NCI-H1105 (cell line): Measurements from ENCODE around the gene TENM3.

Experiments
- DNase-seq: peaks from one replicate; lab custom pipeline; 2025; lab: John Stamatoyannopoulos, UW

Gene TENM3

DNA sequence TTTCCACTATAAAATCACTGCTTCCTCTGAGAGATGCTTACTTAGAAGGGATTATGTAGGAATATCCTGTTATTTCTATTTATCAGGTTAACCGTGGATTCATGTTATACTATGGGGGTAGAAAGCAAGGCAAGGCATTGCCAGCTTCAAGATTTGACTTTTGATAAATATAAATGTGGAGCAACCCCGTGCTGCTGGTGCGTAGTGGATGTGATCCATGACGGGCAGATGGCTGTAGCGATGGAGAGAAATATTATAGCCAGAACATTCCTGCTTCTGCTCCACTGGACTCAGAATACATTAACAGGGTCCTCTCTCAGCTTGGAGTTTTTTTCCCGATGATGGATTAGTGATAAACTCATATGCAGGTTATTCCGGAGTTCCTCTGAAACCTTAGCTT is 157.6 kb downstream of the TENM3 start:
- no peak for DNase-seq

DNA sequence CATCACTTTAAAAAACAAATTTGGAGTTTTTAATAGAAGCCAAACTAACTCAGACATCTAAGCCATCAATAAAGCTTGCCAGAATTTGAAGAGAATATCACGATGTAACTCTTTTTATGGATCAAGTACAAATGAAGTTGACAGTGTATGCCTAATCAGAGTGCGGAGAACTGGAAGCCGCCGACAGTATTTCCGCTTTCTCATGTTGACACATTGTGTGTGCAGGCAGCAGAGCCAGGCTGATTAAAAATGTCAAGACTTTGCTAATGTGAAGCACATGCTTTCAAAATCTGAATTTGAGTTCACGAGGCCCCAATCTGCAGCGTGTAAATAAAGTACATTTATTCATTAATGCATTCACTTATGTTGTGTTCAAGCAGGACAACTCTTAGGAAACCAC is 161.2 kb downstream of the TENM3 start:
- no peak for DNase-seq

DNA sequence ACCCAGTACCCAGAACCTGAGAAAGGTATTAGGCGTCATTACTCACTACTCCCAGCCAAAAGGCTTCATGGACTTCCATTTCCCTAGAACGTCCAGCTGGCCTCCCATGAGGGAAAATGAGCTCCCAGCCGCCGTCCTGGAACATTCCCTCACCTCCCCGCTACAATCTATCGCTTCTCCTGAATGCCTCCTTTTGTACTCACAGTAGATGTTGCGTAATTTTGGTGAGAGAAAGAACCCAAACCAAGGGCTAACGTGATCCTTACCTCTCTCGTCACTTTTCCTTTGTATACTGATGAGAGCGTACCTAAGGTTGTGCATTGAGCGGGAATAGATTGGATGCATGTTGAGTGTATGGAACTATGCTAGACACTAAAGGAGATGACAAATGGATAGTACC is 161.9 kb downstream of the TENM3 start:
- no peak for DNase-seq

DNA sequence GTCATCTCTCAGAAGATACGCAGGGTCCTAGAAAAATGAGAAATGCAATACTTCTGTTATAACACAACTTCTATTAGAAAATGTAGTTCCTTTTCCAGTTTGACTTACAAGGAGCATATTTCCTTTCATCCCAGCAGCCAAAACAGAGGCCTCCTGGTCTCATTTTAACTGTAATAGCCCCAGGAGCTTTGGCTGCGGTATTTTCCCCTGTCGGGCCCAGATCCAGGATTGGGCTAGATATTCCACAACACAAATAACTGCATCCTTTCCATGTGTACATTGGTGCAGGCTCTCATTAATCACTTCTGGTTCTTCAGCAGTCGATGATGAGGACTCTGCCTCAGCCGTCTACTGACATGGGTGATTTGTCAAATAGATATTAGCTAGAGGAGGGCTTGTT is 166.1 kb downstream of the TENM3 start:
- DNase-seq = no peak

DNA sequence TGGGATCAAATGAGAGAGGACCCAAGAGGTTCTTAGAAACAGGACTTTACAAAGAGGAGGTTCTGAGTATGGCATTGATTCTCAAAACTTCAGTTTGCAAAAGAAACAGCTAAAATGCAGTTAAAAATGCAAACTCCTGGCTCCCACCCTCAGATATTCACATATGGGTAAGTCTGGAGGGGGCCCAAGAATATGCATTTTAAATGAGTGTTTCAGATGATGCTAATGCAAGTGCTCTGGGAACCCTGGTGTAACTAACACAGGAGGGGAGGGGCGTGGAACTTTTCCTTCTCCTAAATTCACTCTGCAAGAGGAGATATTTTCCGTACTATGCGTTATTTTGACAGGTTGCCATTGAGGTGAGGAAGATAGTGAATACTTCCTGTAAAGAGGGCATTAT is 168.2 kb downstream of the TENM3 start:
- no peak for DNase-seq

DNA sequence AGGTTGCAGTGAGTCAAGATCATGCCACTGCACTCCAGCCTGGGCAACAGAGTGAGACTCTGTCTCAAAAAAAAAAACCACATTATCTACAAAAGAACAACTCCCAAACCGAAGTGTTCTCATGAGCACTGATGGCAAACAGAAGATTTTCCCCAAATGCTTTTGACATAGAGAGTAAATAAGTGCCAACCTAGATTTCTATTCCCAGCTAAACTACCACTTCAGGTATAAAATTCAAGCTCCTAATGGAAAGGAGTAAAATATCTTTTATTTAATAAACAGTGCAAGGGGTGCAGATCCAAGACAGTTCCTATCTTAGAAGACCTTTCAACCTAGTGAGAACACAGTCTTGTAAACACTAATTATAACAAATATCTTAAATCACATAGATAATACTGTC is 170.3 kb downstream of the TENM3 start:
- no peak for DNase-seq

DNA sequence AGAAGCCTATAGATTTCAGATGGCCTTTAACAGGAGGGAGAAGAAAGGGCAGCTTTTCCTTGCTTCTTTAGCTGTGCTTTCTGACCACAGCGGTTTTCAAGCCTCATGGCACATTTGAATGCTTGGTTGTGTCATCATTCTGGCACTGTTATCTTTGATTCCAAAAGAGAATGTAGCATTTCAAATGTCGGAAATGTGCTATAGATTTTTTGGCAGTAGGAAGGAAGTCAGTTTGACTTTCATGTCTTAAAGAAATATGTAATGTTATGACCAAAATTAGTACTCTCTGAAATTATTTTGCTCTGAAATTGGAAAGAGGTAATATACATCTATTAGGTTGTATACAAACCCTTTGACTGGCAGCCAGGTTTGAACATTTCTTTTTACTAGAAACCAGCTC is 171.9 kb downstream of the TENM3 start:
- no peak for DNase-seq

DNA sequence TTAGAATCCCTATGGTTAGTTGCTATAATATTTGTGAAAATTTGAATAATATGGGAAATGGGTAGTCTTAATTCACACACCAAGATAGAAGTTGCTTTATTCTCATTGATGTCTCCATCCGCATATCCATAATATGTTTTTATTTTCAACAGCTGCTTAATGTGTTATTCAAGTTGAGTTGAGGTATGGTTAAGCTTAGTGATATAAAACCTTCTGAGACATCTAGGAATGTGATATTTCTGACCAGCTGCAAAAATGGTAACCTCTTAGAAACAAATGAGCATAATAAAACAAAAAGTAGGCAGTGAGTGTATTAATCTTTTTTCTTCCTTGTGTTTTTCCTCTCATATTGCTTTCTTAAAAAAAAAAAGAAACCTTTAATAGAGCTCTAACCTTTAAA is 172.9 kb downstream of the TENM3 start:
- DNase-seq = no peak

DNA sequence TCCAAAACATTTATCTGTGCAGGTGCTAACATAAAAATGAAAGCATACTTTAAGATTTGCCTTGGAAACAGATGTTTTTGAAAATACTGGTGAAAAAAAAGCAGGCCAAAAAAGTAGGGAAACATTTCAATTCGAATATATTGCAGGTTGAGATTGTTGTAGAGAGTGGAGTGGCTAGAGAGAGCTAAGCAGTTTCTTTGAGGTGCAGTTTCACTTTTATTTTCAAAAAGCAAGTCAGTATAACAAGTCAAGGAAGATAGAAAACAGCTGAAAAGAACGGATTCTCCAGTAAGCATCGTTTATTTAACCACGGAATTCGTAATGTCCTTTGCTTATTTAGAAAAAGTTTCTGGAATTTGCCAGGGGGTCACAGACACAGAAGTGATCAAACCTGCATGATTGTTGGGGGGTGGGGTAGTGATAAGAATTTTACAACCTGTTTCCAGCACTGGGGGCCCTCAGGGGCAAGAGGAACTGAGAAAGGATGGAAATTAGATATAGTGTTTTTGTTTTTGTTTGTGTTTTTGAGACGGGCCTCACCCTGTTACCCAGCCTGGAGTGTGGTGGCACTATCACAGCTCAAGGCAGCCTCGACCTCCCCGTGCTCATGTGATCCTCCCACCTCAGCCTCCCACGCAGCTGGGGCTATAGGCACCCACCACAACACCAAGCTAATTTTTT is 175.0 kb downstream of the TENM3 start:
- DNase-seq = no peak

DNA sequence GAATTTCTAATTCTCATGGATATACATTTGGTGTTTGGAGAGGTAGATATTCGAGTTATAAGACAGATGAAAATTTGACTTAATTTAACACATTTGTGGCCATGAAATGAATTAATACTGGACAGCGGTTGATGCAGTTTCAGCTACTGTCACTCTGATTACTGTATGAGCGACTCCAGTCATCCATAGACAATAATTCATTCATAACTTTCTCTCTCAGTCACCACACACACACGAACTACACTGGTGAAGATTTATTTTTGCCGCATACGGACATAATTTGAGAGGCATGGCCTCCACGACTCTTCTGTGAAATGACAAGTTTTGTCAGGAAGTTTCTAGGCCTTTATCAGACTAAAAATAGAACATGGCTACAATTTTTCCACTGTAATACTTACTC is 177.0 kb downstream of the TENM3 start:
- DNase-seq = no peak

DNA sequence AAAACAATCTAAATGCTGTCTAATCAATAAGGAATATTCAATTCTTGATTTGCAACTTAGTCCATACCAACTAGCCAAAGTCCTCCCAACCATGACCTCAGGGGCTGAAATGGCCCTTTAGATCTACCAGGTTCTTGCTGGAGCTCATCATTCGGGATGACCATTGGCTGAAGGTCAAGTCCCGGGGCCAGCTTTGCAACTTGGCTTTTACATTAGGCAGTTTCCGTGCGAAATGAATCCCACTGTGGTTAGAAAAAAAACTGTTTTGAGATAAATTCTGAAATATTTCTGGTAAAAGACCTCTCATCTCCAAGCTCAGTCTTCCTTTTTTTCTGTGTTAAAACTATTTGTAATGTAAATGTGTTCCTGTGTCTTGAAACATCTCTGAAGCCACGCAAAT is 178.6 kb downstream of the TENM3 start:
- no peak for DNase-seq

DNA sequence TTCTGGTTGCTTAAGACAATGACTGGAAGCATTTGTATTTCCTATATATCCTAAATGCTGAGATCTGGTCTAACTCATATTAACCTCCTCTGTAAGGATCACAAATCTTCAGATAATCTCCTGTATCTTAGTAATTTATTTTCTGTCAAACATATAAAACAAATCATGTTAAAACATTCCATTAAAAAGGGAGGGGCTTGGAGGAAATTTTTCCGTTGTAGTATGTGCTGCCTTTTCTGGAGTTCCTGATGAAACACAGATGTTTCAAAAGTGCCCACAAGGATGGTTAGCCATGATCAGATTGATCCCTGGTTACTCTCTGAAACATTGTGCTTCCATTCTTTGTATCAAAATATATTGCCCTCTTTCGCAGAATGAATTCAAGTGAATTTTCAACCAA is 182.1 kb downstream of the TENM3 start:
- no peak for DNase-seq

DNA sequence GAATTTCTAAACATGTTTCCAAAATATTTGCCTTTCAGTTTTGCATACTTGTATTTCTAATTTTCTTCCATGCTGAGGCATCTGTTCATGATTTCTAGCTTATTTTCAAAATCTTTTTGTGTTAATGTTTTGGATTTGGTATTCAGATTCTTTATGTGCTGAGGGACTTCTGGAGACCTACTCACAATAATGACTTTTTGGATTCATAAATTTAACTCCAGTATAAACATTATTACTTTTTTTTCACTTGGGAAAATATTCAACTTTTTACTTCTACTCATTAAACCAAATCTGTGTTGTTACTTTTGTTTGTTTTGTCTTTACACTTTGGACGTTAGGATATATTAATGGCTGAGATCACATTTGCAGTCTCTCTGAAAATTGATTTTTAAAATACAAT is 183.7 kb downstream of the TENM3 start:
- no peak for DNase-seq

DNA sequence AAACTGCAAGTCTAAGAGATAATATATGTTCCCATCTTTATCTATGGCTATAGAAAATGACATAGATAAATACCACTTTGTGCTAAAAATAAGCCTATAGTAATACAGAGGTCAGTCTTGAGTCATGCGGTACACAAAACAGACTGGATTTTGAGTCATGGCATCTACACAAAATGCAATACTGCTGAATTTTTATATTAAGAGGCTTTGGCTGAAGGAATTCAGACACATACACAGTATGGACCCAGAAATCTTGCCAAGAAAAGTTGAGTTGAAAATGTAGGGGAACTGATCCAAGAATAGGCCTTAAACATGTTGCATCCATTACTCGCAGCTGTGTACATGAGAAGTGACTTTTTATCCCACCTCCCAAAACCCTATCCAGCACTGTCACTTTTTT is 184.4 kb downstream of the TENM3 start:
- DNase-seq = no peak

DNA sequence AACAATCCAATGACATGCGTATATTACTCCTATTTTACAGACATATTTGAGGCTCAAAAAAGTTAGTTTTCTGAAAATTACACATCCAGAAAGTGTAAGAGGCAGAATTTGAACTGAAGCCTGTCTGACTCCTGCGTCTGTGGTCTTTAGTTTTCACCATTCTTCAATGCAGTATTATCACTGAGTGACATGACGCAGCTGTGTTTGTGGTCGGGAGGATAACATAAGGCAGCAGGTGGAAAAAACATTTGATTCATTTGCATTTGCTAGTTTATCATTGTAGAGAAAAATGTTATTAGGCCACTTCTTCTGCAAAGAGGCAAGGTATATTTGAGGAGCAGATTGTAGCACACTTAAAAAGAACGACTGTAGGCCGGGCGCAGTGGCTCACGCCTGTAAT is 186.7 kb downstream of the TENM3 start:
- no peak for DNase-seq

DNA sequence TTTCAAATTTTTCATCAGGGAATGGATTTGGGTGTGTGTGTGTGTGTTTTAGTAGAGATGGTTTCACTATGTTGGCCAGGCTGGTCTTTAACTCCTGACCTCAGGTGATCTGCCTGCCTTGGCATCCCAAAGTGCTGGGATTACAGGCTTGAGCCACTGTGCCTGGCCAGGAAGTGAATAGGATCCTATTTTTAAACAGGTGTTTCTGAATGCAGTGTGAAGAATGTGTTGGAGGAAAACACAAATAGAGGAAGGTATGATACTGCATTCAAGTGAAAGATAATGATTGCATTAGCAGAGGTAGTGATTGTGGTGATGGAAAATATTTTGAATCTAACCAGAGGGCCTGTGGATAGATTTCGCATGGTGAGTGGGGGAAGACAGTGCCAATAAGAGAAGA is 189.6 kb downstream of the TENM3 start:
- no peak for DNase-seq

DNA sequence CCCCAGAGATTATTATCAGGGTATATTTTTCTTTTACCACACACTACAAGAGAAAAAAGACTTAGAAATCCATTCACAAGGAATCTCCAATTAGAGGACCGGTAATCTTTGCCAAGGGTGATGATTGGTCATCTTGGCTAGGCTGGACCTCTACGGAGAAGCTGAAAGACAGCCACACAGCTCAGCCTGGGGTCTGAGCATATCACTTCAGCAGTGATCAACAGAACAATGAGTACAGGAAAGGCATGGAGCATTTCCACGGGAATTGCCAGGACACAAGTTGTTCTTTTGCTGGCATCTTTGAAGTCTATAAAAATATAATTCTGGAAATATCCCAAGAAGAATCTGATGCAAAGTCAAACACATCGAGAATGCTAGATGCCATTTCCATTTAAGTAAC is 191.5 kb downstream of the TENM3 start:
- DNase-seq = no peak

DNA sequence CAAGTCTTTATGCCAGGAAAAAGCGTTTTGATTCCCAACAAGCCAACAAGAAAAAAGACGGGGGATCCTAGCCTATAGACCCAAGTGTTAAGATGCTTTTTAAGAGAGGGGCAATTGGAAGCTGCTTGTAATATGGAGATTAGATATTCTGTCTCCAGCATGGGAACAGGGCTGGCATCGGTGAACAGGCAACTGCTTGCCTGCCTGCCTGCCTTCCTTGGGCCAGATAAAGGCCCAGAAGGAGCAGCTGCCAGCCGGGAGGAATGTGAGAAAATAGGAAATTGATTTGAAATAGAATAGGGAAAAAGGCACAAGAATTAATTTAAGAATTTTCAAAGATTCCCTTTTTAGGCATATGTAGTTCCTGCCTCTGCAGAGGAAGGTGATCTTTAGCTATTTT is 192.2 kb downstream of the TENM3 start:
- DNase-seq = no peak

DNA sequence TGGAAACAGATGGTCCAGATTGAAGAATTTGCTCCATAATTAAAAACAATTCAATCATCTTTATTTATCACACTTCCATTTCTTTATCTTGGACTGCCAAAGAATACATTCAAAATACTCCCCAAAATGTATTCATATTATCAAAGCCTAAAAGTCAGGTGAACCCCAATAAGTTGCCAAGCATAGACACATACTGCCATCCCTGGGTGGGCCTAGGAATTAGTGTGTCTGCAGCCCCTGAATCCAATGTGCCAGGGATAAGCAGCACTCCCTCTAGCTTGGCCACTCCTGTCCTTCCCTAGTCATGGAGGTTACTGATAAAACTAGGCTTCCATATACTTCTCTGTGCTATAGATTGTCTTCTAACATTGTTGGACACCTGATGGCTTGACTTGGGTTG is 199.9 kb downstream of the TENM3 start:
- DNase-seq = no peak

DNA sequence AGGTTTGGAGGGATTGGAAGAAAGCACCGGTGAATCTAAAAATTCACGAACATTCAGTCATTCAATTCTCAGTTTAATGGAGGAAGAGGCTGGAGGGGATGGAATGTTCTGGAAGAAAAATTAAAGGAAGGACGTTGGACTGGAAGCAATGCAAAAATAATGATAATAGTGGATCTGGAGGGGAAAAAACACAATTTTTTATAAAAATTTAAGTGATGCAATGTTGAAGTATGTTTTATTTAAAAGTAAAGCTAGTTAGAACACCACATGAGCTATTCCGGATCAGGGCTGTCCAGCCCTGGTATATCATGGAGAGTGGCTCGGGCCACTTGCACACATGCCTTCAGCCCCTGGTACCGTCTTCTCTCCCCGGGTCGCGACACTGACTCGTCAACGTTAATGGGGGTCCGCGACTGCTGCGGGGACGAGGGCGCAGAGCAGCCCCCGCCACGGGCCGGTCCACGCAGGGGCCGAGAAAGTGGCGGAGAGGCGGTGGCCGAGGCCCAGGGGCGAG is 204.6 kb downstream of the TENM3 start:
- DNase-seq = no peak

DNA sequence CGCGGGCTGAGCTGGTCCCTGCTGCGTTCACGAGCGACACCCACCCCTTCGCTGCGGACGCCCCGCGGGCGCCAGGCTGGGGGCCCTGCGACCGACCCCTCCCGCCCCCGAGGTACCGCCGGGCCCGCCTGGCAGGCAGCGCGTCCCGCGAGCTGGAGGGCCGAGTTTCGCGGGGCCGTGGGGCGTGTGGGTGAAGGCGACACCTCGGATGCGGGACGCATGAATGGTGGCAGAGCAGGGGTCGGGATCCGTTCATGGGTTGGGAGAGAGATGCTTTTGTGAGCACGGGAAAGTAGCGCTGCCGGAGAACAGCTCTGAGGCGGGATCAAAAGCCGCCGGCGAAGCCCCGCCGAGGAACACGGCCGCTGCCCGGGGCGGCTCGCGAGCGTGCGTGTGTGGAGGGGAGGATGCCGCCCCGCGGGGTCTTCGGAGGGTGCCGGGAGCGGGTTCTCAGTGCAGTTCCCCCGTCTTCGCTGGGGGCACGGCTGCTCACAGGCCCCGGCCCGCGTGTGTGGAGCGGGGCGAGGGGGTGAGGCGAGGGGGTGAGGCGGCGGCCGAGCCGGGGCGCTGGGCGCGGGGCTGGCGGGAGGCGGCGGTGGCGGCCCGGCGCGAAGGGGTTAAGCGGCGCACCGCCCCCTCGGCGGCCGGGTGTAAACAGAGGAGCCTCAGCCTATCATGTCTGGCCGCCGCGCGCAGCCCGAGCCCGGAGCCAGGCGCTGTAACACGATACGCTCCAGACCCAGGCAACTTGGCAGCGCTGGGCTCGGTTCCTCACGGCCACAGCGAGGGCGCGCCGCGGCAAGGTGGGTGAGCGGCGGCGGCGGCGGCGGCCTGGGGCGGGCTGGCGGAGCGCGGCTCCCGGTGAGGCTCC is 205.3 kb downstream of the TENM3 start:
- DNase-seq = peak; percentile 74

DNA sequence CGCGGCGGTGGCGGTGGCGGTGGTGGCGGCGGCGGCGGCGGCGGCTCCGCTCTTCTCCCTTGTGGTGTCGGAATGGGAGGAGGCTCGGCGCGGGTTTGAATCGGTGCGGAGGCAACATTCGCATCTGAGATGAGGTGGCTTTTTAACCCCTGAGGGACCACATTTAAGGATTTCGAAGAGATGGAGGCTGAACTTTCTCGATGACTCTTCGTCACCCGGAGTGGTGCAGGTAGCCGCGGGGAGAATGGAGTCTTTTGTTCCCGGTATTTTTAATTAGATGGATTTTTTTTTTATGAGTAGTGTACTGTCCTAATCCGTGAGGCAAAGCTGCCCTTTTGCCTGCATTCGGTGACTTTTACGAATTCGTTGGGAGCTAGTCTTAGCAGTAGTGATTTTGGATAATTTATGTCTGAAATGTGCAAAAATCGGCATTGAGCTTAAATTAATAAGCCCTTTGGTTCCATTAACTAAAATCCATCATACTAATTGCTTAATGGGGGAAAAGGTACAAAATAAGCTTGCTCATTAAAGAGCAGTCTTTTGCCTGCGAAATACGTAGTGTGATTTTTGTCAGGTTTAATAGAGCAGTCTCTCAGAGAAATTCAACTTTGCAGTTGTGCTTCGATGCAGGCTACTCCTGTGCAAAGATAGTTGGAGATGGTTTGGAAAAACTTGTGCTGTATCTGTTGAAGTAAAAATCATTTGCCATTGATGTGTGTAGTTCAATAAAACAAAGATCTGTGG is 206.2 kb downstream of the TENM3 start:
- DNase-seq = no peak

DNA sequence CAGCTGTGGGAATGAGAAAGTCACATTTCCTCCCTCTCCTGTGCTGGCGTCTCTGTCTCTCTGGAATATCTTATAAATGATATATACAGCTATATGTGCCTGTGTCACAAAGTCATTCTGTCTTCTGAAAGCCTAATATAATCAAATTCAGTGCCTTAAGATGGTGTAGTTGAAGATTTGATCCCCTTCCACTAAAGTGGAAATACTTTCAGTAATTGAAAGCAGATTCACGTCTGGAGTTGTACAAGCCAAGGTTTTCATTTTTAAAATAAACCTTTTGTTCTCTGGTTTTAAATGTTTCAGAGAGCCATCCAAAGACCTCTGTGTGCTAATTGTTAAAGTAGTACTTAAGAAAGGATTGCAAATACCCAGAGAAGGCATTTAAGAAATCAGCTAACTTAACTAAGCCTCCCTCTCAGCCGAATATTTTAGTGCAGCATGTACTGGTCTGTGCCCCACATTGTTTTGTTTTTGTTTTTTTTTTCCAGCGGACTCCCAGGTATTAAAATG is 206.8 kb downstream of the TENM3 start:
- no peak for DNase-seq
